Activated T-helper 17 cell treated with anti-CD3 and anti-CD28 coated beads, Interleukin-2, amount 50 U/mL, for 72 hours (primary cell): Measurements from ENCODE around the gene SLC16A4. TPM values are rescaled to one million over a fixed set of nuclear protein-coding genes. Genes with fewer than 3 reads are reported as not detected.
"Not testable (repeated sequence)": the region's sequence is repeated elsewhere in the genome, so short reads cannot be mapped to it uniquely, and the experiment has no call there.

Source experiments
- ATAC-seq: fragments of 150-1000 bp; cut with Tn5 transposase; replicated peaks from 2 replicates; pipeline ENCODE4 v1.10.0; 2021; ENCODE audit warnings: mild to moderate bottlenecking, moderate library complexity
- H3K27ac Mint-ChIP-seq: one replicate; pipeline ENCODE4 v1.8.0; 2022; ENCODE audit warnings: mixed read lengths
- H3K27me3 Mint-ChIP-seq: one replicate; pipeline ENCODE4 v1.8.0; 2022; ENCODE audit warnings: mixed read lengths
- H3K36me3 Mint-ChIP-seq: one replicate; pipeline ENCODE4 v1.8.0; 2022; ENCODE audit warnings: low read depth, mild to moderate bottlenecking, mixed read lengths
- H3K4me1 Mint-ChIP-seq: one replicate; pipeline ENCODE4 v1.8.0; 2022; ENCODE audit warnings: mixed read lengths
- H3K4me3 Mint-ChIP-seq: one replicate; pipeline ENCODE4 v1.8.0; 2022; ENCODE audit warnings: mild to moderate bottlenecking, mixed read lengths
- H3K9me3 Mint-ChIP-seq: one replicate; pipeline ENCODE4 v1.8.0; 2022; ENCODE audit warnings: mixed read lengths
- total RNA-seq, 2 donors: library from RNA; stranded (reverse); gene quantifications; one replicate each; pipeline ENCODE4 v1.2.3, GENCODE V29; 2022

SLC16A4 gene
- total RNA-seq, 2 donors from 2014 or later: 0.19 to 0.58 TPM

GRCh38 chr1:110420874-110421793, 30.3 kb upstream of the SLC16A4 start:
- peaks cover 5% of the 10 kb centered on the region for H3K4me1 Mint-ChIP-seq
- H3K36me3 Mint-ChIP-seq: no peaks in the 10 kb centered on the region
- H3K27me3 Mint-ChIP-seq: no peaks in the 10 kb centered on the region
- H3K4me3 Mint-ChIP-seq: no peak overlapping the region
- no peaks in the 10 kb centered on the region for H3K9me3 Mint-ChIP-seq
- H3K27ac Mint-ChIP-seq: no peak overlapping the region
- ATAC-seq: peak; percentile 78

GRCh38 chr1:110420023-110420662, 29.3 kb upstream of the SLC16A4 start:
- no peak for ATAC-seq
- peak overlapping the region; percentile 8 for H3K27ac Mint-ChIP-seq
- no peak overlapping the region for H3K4me3 Mint-ChIP-seq
- H3K36me3 Mint-ChIP-seq: no peaks in the 10 kb centered on the region
- H3K27me3 Mint-ChIP-seq: no peaks in the 10 kb centered on the region
- peaks cover 5% of the 10 kb centered on the region for H3K4me1 Mint-ChIP-seq
- no peaks in the 10 kb centered on the region for H3K9me3 Mint-ChIP-seq

- Mint-ChIP-seq H3K36me3 (no peaks in the 10 kb centered on the region), H3K4me3 (no peak overlapping the region), H3K4me1 (peaks cover 5% of the 10 kb centered on the region), H3K27ac (no peak overlapping the region), H3K9me3 (no peaks in the 10 kb centered on the region), H3K27me3 (no peaks in the 10 kb centered on the region)
- ATAC-seq: no peak
Observed at GRCh38 chr1:110418729-110419128, 27.9 kb upstream of the SLC16A4 start.

GRCh38 chr1:110413045-110413444, 22.2 kb upstream of the SLC16A4 start:
- not testable (repeated sequence) for H3K36me3 Mint-ChIP-seq, H3K4me1 Mint-ChIP-seq, H3K27ac Mint-ChIP-seq, H3K27me3 Mint-ChIP-seq, ATAC-seq, H3K9me3 Mint-ChIP-seq, H3K4me3 Mint-ChIP-seq

- ATAC-seq: peak; percentile 55
- H3K9me3 Mint-ChIP-seq: no peaks in the 10 kb centered on the region
- H3K4me1 Mint-ChIP-seq: peaks cover 5% of the 10 kb centered on the region
- no peak overlapping the region for H3K27ac Mint-ChIP-seq
- no peaks in the 10 kb centered on the region for H3K27me3 Mint-ChIP-seq
- H3K36me3 Mint-ChIP-seq: peaks cover 4% of the 10 kb centered on the region
- H3K4me3 Mint-ChIP-seq: no peak overlapping the region
Observed at GRCh38 chr1:110412576-110412975, 21.8 kb upstream of the SLC16A4 start.

GRCh38 chr1:110411173-110411735, 20.4 kb upstream of the SLC16A4 start:
- Mint-ChIP-seq H3K27ac (no peak overlapping the region), H3K4me1 (peaks cover 7% of the 10 kb centered on the region), H3K9me3 (no peaks in the 10 kb centered on the region), H3K27me3 (no peaks in the 10 kb centered on the region), H3K4me3 (no peak overlapping the region), H3K36me3 (peaks cover 17% of the 10 kb centered on the region)
- no peak for ATAC-seq

GRCh38 chr1:110409316-110409715, 18.5 kb upstream of the SLC16A4 start:
- peak overlapping the region; percentile 20 for H3K27ac Mint-ChIP-seq
- no peaks in the 10 kb centered on the region for H3K9me3 Mint-ChIP-seq
- no peaks in the 10 kb centered on the region for H3K27me3 Mint-ChIP-seq
- H3K4me1 Mint-ChIP-seq: peaks cover 7% of the 10 kb centered on the region
- no peak for ATAC-seq
- H3K4me3 Mint-ChIP-seq: peak overlapping the region; percentile 100
- H3K36me3 Mint-ChIP-seq: peaks cover 35% of the 10 kb centered on the region

- Mint-ChIP-seq H3K4me1 (peaks cover 7% of the 10 kb centered on the region), H3K36me3 (peaks cover 44% of the 10 kb centered on the region), H3K9me3 (no peaks in the 10 kb centered on the region), H3K4me3 (peak overlapping the region; percentile 100), H3K27ac (peak overlapping the region; percentile 100), H3K27me3 (no peaks in the 10 kb centered on the region)
- ATAC-seq: no peak
Observed at GRCh38 chr1:110408488-110408887, 17.7 kb upstream of the SLC16A4 start.

GRCh38 chr1:110407260-110408210, 16.7 kb upstream of the SLC16A4 start, which contains the start of gene LAMTOR5:
TSS of gene LAMTOR5 (minus strand) at chr1:110407694. CDS start at chr1:110407620, 74 bp downstream.
- peak within 1 kb of the TSS; percentile 100 for H3K4me3 Mint-ChIP-seq
- H3K36me3 Mint-ChIP-seq: peaks cover 53% of the 10 kb centered on the region
- H3K9me3 Mint-ChIP-seq: no peaks in the 10 kb centered on the region
- H3K27ac Mint-ChIP-seq: peak within 1 kb of the TSS; percentile 100
- no peaks in the 10 kb centered on the region for H3K27me3 Mint-ChIP-seq
- ATAC-seq: peak; percentile 96
- H3K4me1 Mint-ChIP-seq: peaks cover 7% of the 10 kb centered on the region

GRCh38 chr1:110406407-110406806, 15.6 kb upstream of the SLC16A4 start:
- Mint-ChIP-seq H3K4me3 (peak overlapping the region; percentile 100), H3K27ac (peak overlapping the region; percentile 100), H3K36me3 (peaks cover 64% of the 10 kb centered on the region)
- not testable (repeated sequence) for H3K27me3 Mint-ChIP-seq, H3K4me1 Mint-ChIP-seq, H3K9me3 Mint-ChIP-seq, ATAC-seq

GRCh38 chr1:110404401-110404800, 13.6 kb upstream of the SLC16A4 start:
- peak overlapping the region; percentile 38 for H3K27ac Mint-ChIP-seq
- H3K36me3 Mint-ChIP-seq: peaks cover 84% of the 10 kb centered on the region
- H3K27me3 Mint-ChIP-seq: no peaks in the 10 kb centered on the region
- no peak overlapping the region for H3K4me3 Mint-ChIP-seq
- ATAC-seq: no peak
- peaks cover 7% of the 10 kb centered on the region for H3K4me1 Mint-ChIP-seq
- no peaks in the 10 kb centered on the region for H3K9me3 Mint-ChIP-seq

- Mint-ChIP-seq H3K27ac (peak overlapping the region; percentile 38), H3K27me3 (no peaks in the 10 kb centered on the region), H3K36me3 (peaks cover 90% of the 10 kb centered on the region), H3K9me3 (no peaks in the 10 kb centered on the region), H3K4me3 (no peak overlapping the region), H3K4me1 (peaks cover 7% of the 10 kb centered on the region)
- ATAC-seq: no peak
Observed at GRCh38 chr1:110403805-110404204, 13.0 kb upstream of the SLC16A4 start.

GRCh38 chr1:110396259-110396958, 5.6 kb upstream of the SLC16A4 start:
- ATAC-seq, H3K4me1 Mint-ChIP-seq, H3K27ac Mint-ChIP-seq, H3K9me3 Mint-ChIP-seq, H3K4me3 Mint-ChIP-seq, H3K27me3 Mint-ChIP-seq: not testable (repeated sequence)
- peaks cover 64% of the 10 kb centered on the region for H3K36me3 Mint-ChIP-seq
